Fibroblast of pulmonary artery (primary cell): Measurements from ENCODE around the gene KCMF1.

Experiments
- DNase-seq: peaks from one replicate; pipeline ENCODE4 v3.0.0-alpha.2; 2010; ENCODE audit warnings: low read depth
- H3K4me3 ChIP-seq: replicated peaks from 2 replicates; pipeline ENCODE4 v1.5.1; 2011; ENCODE audit warnings: low read depth, mild to moderate bottlenecking, control low read depth, low read length, moderate library complexity
- CTCF ChIP-seq: IDR thresholded peaks from 2 replicates; pipeline ENCODE4 v1.5.1; 2011; ENCODE audit warnings: mild to moderate bottlenecking, control low read depth, low read length, inconsistent platforms; ENCODE audit errors: missing control alignments

Gene KCMF1

GRCh38 chr2:84931384-84931821 lies 39.6 kb upstream of the KCMF1 start:
- no peak for DNase-seq
- TF ChIP-seq CTCF = no peak
- no peak overlapping the region for H3K4me3 ChIP-seq

- no peak overlapping the region for H3K4me3 ChIP-seq
- no peak for DNase-seq
These were observed 32.6 kb upstream of the KCMF1 start for GRCh38 chr2:84938194-84938879.

GRCh38 chr2:84939426-84940087 lies 31.4 kb upstream of the KCMF1 start:
- no peak for DNase-seq
- H3K4me3 ChIP-seq = no peak overlapping the region
- no peak for TF ChIP-seq CTCF

More at GRCh38 chr2:84938194-84938879, 32.6 kb upstream of the KCMF1 start:
- TF ChIP-seq CTCF = no peak

- no peak for TF ChIP-seq CTCF
- H3K4me3 ChIP-seq = no peak overlapping the region
- DNase-seq = no peak
These were observed 30.9 kb upstream of the KCMF1 start for GRCh38 chr2:84940088-84940470.

GRCh38 chr2:84940831-84941412 lies 30.0 kb upstream of the KCMF1 start:
- no peak for DNase-seq
- no peak overlapping the region for H3K4me3 ChIP-seq
- no peak for TF ChIP-seq CTCF

- H3K4me3 ChIP-seq = no peak overlapping the region
- TF ChIP-seq CTCF = no peak
- no peak for DNase-seq
These were observed 28.8 kb upstream of the KCMF1 start for GRCh38 chr2:84942166-84942565.

- peak; percentile 42 for DNase-seq
- H3K4me3 ChIP-seq = no peak overlapping the region
- TF ChIP-seq CTCF = no peak
These were observed 28.0 kb upstream of the KCMF1 start for GRCh38 chr2:84942964-84943421.
